HL-60 (cell line): ENCODE measurements around the gene CLDN9.
A peak's percentile ranks its signal among the peaks of the same experiment; 100 is the strongest.

Experiments
- DNase-seq, 2 experiments: peaks; one replicate each; pipeline ENCODE4 v3.0.0-alpha.2; 2010 to 2020; ENCODE audit warnings: low read depth in 1 of 2, low spot score in 1 of 2
- H3K27ac ChIP-seq: fragments of 250-450 bp; sonication (Bioruptor Pico); replicated peaks from 2 replicates; pipeline ENCODE4 v1.5.1; 2020; ENCODE audit warnings: mild to moderate bottlenecking, moderate library complexity
- H3K27me3 ChIP-seq: fragments of 250-450 bp; sonication (Bioruptor Pico); 2 replicates; pipeline ENCODE4 v1.5.1; 2021; ENCODE audit warnings: mild to moderate bottlenecking, moderate library complexity; ENCODE audit not compliant: insufficient read depth, poor library complexity, severe bottlenecking
- H3K4me3 ChIP-seq: replicated peaks from 2 replicates; pipeline ENCODE4 v1.5.1; 2011; ENCODE audit warnings: mild to moderate bottlenecking, control low read depth, low read length; ENCODE audit not compliant: insufficient read depth
- CTCF ChIP-seq: IDR thresholded peaks from one replicate; pipeline ENCODE4 v1.5.1; 2011; ENCODE audit warnings: low read length, control low read depth, inconsistent platforms; ENCODE audit not compliant: insufficient read depth
- GABPA ChIP-seq: IDR thresholded peaks from 2 replicates; pipeline ENCODE4 v1.6.1; 2012; ENCODE audit warnings: low read depth
- POLR2AphosphoS5 ChIP-seq: IDR thresholded peaks from 2 replicates; pipeline ENCODE4 v1.6.1; 2012; ENCODE audit warnings: low read depth
- SPI1 ChIP-seq: IDR thresholded peaks from 2 replicates; pipeline ENCODE4 v1.6.1; 2012; ENCODE audit warnings: low read depth, mild to moderate bottlenecking, borderline replicate concordance
- TF ChIP-seq, protein P1 (sequence below): IDR thresholded peaks from 2 replicates; pipeline ENCODE4 v1.6.1; 2012; ENCODE audit warnings: low read depth; ENCODE audit not compliant: insufficient replicate concordance

CLDN9 gene

GRCh38 chr16:3042376-3042775, 29.7 kb downstream of the CLDN9 start:
- no peak overlapping the region for H3K4me3 ChIP-seq
- peaks cover 16% of the 10 kb centered on the region for H3K27me3 ChIP-seq
- TF ChIP-seq GABPA (no peak), SPI1 (no peak), POLR2AphosphoS5 (no peak), CTCF (no peak)
- TF ChIP-seq, protein P1, sequence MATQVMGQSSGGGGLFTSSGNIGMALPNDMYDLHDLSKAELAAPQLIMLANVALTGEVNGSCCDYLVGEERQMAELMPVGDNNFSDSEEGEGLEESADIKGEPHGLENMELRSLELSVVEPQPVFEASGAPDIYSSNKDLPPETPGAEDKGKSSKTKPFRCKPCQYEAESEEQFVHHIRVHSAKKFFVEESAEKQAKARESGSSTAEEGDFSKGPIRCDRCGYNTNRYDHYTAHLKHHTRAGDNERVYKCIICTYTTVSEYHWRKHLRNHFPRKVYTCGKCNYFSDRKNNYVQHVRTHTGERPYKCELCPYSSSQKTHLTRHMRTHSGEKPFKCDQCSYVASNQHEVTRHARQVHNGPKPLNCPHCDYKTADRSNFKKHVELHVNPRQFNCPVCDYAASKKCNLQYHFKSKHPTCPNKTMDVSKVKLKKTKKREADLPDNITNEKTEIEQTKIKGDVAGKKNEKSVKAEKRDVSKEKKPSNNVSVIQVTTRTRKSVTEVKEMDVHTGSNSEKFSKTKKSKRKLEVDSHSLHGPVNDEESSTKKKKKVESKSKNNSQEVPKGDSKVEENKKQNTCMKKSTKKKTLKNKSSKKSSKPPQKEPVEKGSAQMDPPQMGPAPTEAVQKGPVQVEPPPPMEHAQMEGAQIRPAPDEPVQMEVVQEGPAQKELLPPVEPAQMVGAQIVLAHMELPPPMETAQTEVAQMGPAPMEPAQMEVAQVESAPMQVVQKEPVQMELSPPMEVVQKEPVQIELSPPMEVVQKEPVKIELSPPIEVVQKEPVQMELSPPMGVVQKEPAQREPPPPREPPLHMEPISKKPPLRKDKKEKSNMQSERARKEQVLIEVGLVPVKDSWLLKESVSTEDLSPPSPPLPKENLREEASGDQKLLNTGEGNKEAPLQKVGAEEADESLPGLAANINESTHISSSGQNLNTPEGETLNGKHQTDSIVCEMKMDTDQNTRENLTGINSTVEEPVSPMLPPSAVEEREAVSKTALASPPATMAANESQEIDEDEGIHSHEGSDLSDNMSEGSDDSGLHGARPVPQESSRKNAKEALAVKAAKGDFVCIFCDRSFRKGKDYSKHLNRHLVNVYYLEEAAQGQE: no peak
- peak in 1 of 2 experiments; percentile 36 for DNase-seq
- H3K27ac ChIP-seq: no peak overlapping the region

GRCh38 chr16:3044708-3045107, 32.0 kb downstream of the CLDN9 start:
- H3K4me3 ChIP-seq: no peak overlapping the region
- no peak overlapping the region for H3K27ac ChIP-seq
- TF ChIP-seq POLR2AphosphoS5: no peak
- TF ChIP-seq, protein P1: no peak
- TF ChIP-seq SPI1: no peak
- TF ChIP-seq CTCF: no peak
- no peak for TF ChIP-seq GABPA
- peaks cover 5% of the 10 kb centered on the region for H3K27me3 ChIP-seq
- DNase-seq: no peak

- peaks cover 5% of the 10 kb centered on the region for H3K27me3 ChIP-seq
Measured at GRCh38 chr16:3045758-3046640, 33.3 kb downstream of the CLDN9 start, which contains the start of gene MMP25. Gene MMP25 (plus strand): TSS chr16:3046561. CDS start chr16:3046918, 357 bp downstream.

More at GRCh38 chr16:3045758-3046640, 33.3 kb downstream of the CLDN9 start, which contains the start of gene MMP25:
- H3K4me3 ChIP-seq: peak within 1 kb of the TSS; percentile 55
- DNase-seq: peak in 1 of 2 experiments; percentile 43
- TF ChIP-seq SPI1: peak; percentile 58; the same call in 1 of the 2 replicates
- TF ChIP-seq POLR2AphosphoS5: no peak
- TF ChIP-seq GABPA: no peak
- no peak for TF ChIP-seq CTCF
- TF ChIP-seq, protein P1: no peak
- H3K27ac ChIP-seq: peak within 1 kb of the TSS; percentile 51
